MCF 10A (cell line): ENCODE data around the gene PNPT1. TPM values are rescaled to one million over a fixed set of nuclear protein-coding genes. Genes with fewer than 3 reads are reported as not detected.

ENCODE experiments used
- BruUV-seq: library from RNA; stranded (reverse); fragments of 400-500 nt; replicated peaks from 2 replicates; lab custom pipeline; 2021; lab: Mats Ljungman, UMichigan
- CTCF ChIA-PET: fragments of 300-600 bp; sonication (Branson Sonifier 250); formaldehyde crosslinking; extraction: SDS; loops from one replicate; lab custom pipeline; 2021; ENCODE audit warnings: antibody characterized with exemption, inconsistent platforms; lab: Yijun Ruan, JAX
- POLR2A ChIA-PET: fragments of 300-600, 350-650 bp; sonication (Branson Sonifier 250); formaldehyde crosslinking; extraction: SDS; loops from one replicate; lab custom pipeline; 2020; ENCODE audit warnings: antibody characterized with exemption, inconsistent platforms; lab: Yijun Ruan, JAX
- DNase-seq: peaks from one replicate; pipeline ENCODE4 v3.0.0-alpha.2; 2018; ENCODE audit not compliant: unreplicated experiment
- H3K27ac Mint-ChIP-seq: one replicate; pipeline ENCODE4 v1.8.0; 2022; ENCODE audit warnings: mild to moderate bottlenecking, low read depth, mixed read lengths; ENCODE audit not compliant: unreplicated experiment
- H3K27me3 Mint-ChIP-seq: one replicate; pipeline ENCODE4 v1.8.0; 2022; ENCODE audit warnings: mixed read lengths; ENCODE audit not compliant: insufficient read depth, unreplicated experiment
- H3K36me3 Mint-ChIP-seq: one replicate; pipeline ENCODE4 v1.8.0; 2022; ENCODE audit warnings: mild to moderate bottlenecking, moderate library complexity, mixed read lengths; ENCODE audit not compliant: insufficient read depth, unreplicated experiment
- H3K4me1 Mint-ChIP-seq: one replicate; pipeline ENCODE4 v1.8.0; 2022; ENCODE audit warnings: mixed read lengths; ENCODE audit not compliant: insufficient read depth, unreplicated experiment
- H3K4me3 Mint-ChIP-seq: one replicate; pipeline ENCODE4 v1.8.0; 2022; ENCODE audit warnings: mild to moderate bottlenecking, moderate library complexity, mixed read lengths; ENCODE audit not compliant: unreplicated experiment
- H3K9me3 Mint-ChIP-seq: one replicate; pipeline ENCODE4 v1.8.0; 2022; ENCODE audit warnings: mixed read lengths; ENCODE audit not compliant: unreplicated experiment
- intact Hi-C: fragments of 100-400 bp; cut with micrococcal nuclease; formaldehyde crosslinking; loops from 2 replicates; pipeline ENCODE4 v1.14.1; 2022
- total RNA-seq: library from RNA; stranded (reverse); gene quantifications from 2 replicates; pipeline ENCODE4 v1.2.3, GENCODE V29; 2022
- TF ChIP-seq, protein P1 (sequence below): fragments of 200-600 bp; IDR thresholded peaks from one replicate; pipeline ENCODE4 v1.8.0; 2022; ENCODE audit warnings: antibody characterized with exemption, mild to moderate bottlenecking; ENCODE audit not compliant: unreplicated experiment

Gene PNPT1
- total RNA-seq, 1 experiment from 2014 or later: 56.8 TPM

DNA sequence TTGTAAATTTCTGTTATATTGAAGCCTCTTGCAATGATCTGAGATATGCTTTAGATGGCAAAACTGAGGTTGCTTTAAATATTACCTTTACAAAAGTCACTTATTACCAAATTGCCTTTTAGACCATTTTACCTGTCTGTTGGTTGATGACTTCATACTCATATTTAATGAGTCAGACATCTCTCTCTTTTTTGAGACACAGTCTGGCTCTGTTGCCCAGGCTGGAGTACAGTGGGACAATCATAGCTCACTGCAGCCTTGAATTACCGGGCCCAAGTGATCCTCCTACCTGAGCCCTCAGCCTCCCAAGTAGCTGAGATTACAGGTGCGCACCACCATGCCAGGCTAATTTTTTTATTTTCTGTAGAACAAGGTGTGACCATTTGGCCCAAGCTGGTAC lies 64.7 kb downstream of the PNPT1 start:
- no peak overlapping the region for H3K27ac Mint-ChIP-seq
- CTCF ChIA-PET: interaction anchor here (1.0 kb wide), 1 partner anchor 11 kb away, joined by 3 read pairs; no protein-coding TSS in a partner anchor

DNA sequence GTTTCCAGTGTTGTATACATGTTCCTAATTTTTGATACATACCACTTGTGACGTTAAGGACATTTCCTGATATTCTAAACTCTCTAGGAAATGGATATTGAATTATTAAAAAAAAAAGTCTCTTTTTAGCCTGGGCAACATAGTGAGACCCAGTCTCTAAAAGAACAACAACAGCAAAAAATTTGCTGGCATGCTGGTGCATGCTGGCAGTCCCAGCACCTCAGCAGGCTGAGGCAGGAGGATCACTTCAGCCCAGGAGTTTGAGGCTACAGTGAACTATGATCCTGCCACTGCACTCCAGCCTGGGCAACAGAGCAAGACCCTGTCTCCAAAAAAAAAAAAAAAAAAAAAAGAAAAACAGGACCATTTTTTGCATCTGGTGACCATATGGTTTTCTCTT lies 65.7 kb downstream of the PNPT1 start:
- TF ChIP-seq, protein P1, sequence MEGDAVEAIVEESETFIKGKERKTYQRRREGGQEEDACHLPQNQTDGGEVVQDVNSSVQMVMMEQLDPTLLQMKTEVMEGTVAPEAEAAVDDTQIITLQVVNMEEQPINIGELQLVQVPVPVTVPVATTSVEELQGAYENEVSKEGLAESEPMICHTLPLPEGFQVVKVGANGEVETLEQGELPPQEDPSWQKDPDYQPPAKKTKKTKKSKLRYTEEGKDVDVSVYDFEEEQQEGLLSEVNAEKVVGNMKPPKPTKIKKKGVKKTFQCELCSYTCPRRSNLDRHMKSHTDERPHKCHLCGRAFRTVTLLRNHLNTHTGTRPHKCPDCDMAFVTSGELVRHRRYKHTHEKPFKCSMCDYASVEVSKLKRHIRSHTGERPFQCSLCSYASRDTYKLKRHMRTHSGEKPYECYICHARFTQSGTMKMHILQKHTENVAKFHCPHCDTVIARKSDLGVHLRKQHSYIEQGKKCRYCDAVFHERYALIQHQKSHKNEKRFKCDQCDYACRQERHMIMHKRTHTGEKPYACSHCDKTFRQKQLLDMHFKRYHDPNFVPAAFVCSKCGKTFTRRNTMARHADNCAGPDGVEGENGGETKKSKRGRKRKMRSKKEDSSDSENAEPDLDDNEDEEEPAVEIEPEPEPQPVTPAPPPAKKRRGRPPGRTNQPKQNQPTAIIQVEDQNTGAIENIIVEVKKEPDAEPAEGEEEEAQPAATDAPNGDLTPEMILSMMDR: no peak
- no peaks in the 10 kb centered on the region for H3K27me3 Mint-ChIP-seq
- DNase-seq: no peak
- H3K4me1 Mint-ChIP-seq: peaks cover 6% of the 10 kb centered on the region
- no peak overlapping the region for H3K27ac Mint-ChIP-seq
- peaks cover 29% of the 10 kb centered on the region for H3K36me3 Mint-ChIP-seq
- no peaks in the 10 kb centered on the region for H3K9me3 Mint-ChIP-seq
- intact Hi-C loops: no loop called here
- ChIA-PET CTCF (interaction anchor here (0.6 to 1.0 kb wide), 3 partner anchors 10 to 335 kb away, joined by 3 to 4 read pairs (median 3); no protein-coding TSS in a partner anchor), POLR2A (interaction anchor here (2.3 kb wide), 1 partner anchor 10 kb away, joined by 8 read pairs; the partner anchor contains the start of gene PPP4R3B)
- no TSS peak for BruUV-seq
- no peak overlapping the region for H3K4me3 Mint-ChIP-seq

More for the DNA sequence above, 64.7 kb downstream of the PNPT1 start:
- TF ChIP-seq, protein P1: no peak
- POLR2A ChIA-PET: interaction anchor here (0.6 to 1.8 kb wide), 2 partner anchors 11 to 360 kb away, joined by 3 to 12 read pairs; partner anchors contain the start of gene PPP4R3B
- intact Hi-C loops: no loop called here
- no peaks in the 10 kb centered on the region for H3K9me3 Mint-ChIP-seq
- no peak overlapping the region for H3K4me3 Mint-ChIP-seq
- BruUV-seq: no TSS peak
- peaks cover 39% of the 10 kb centered on the region for H3K36me3 Mint-ChIP-seq
- no peaks in the 10 kb centered on the region for H3K27me3 Mint-ChIP-seq
- H3K4me1 Mint-ChIP-seq: peaks cover 6% of the 10 kb centered on the region
- DNase-seq: no peak

DNA sequence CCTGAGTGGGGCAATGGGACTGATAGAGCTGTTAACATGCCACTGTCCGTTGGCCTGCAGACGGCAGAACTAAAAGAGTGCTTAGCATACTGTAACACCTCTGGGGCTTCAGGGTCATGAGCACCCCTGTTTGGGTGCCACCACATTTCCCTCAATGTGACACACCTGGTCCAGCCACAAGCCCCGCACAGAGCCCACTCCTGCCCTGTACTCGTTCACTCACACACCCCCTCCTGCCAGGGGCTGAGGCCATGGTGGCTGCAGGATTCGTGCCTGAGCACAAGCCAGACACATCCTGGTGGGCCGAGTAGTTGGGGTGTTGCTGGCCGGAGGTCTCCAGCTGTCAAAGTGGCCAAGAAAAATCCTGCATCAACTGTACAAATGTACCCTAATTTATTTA lies 71.8 kb downstream of the PNPT1 start:
- BruUV-seq: no TSS peak
- TF ChIP-seq, protein P1: no peak
- Mint-ChIP-seq H3K36me3 (peaks cover 5% of the 10 kb centered on the region), H3K4me3 (no peak overlapping the region), H3K9me3 (no peaks in the 10 kb centered on the region), H3K27me3 (no peaks in the 10 kb centered on the region), H3K27ac (no peak overlapping the region), H3K4me1 (peaks cover 11% of the 10 kb centered on the region)
- intact Hi-C loops: no loop called here
- ChIA-PET POLR2A (interaction anchor here (0.5 to 0.9 kb wide), 2 partner anchors 9 to 28 kb away, joined by 3 to 4 read pairs; no protein-coding TSS in a partner anchor), CTCF (interaction anchor here (0.5 to 0.6 kb wide), 2 partner anchors 11 to 116 kb away, joined by 3 to 4 read pairs; no protein-coding TSS in a partner anchor)
- no peak for DNase-seq

DNA sequence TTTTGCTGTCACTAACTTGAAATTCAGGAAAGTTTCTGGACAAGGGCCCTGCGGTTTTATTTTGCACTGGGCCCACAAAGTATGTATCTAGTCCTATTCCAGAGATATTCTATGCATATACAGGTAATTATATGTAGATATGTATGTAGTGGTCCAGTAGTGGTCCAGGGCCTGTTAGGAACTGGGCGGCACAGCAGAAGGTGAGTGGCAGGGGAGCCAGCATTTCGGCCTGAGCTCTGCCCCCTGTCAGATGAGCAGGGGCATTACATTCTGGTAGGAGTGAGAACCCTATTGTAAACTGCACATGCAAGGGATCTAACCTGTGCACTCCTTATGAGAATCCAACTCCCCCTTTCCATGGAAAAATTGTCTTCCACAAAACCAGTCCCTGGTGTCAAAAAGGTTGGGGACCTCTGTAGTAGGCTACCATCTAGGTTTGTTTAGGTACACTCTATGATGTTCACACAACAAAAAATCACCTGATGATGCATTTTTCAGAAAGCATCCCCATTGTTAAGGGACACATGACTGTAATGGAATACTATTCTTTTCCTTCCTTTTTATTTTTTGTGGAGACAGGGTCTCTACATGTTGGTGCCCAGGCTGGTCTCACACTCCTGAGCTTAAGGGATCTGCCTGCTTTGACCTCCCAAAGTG lies 73.4 kb downstream of the PNPT1 start:
- BruUV-seq: no TSS peak
- Mint-ChIP-seq H3K4me1 (peaks cover 5% of the 10 kb centered on the region), H3K4me3 (no peak overlapping the region), H3K27me3 (no peaks in the 10 kb centered on the region), H3K27ac (no peak overlapping the region), H3K36me3 (peaks cover 6% of the 10 kb centered on the region), H3K9me3 (no peaks in the 10 kb centered on the region)
- TF ChIP-seq, protein P1: peak; percentile 44
- ChIA-PET POLR2A (interaction anchor here (0.7 kb wide), 1 partner anchor 25 kb away, joined by 3 read pairs; no protein-coding TSS in a partner anchor), CTCF (interaction anchor here (0.6 to 0.9 kb wide), 2 partner anchors 42 to 331 kb away, joined by 3 to 5 read pairs; no protein-coding TSS in a partner anchor)
- intact Hi-C loops: no loop called here
- DNase-seq: peak; percentile 51
